SIG-M5 (cell line): ENCODE results near the gene EMP2.
"Not testable (repeated sequence)": the region's sequence is repeated elsewhere in the genome, so short reads cannot be mapped to it uniquely, and the experiment has no call there.

Experiments
- DNase-seq: peaks from one replicate; lab custom pipeline; 2025; lab: John Stamatoyannopoulos, UW

EMP2 gene

DNA sequence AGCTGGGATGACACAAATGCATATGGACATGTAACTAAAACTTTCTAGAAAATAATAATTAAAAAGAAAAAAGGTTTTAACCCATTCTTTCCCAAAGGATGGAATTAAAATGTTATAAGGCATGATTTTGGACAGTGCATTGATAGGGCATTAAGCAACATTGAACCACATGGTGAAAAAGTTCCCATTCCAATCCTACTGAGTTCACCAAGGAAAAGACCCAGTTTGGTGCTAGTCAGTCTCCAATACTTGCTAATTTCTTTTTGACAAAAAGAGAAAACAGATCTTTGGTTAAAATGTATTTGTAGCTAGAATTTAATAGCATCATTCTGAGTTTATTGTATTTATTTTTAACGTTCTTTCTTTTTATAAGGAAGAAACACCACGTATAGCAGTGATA, 28.1 kb downstream of the EMP2 start:
- DNase-seq, result no peak

- DNase-seq, result no peak
Observed at GRCh38 chr16:10551881-10552280, 28.5 kb downstream of the EMP2 start.

GRCh38 chr16:10548404-10548803, 32.0 kb downstream of the EMP2 start:
- DNase-seq, result no peak

DNA sequence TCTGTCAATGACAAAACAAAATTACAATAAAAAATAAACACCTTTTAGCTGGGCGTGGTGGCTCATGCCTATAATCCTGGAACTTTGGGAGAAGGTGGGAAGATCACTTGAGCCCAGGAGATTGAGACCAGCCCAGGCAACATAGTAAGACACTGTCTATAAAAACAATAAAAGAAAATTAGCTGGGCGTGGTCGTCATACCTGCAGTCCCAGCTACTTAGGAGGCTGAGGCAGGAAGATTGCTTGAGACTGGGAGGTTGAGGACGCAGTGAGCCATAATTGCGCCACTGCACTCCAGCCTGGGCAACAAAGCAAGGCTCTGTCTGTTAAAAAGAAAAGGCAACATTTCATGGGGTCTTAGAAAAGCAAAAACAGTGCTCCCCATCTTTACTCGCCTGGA, 32.7 kb downstream of the EMP2 start:
- no peak for DNase-seq

DNA sequence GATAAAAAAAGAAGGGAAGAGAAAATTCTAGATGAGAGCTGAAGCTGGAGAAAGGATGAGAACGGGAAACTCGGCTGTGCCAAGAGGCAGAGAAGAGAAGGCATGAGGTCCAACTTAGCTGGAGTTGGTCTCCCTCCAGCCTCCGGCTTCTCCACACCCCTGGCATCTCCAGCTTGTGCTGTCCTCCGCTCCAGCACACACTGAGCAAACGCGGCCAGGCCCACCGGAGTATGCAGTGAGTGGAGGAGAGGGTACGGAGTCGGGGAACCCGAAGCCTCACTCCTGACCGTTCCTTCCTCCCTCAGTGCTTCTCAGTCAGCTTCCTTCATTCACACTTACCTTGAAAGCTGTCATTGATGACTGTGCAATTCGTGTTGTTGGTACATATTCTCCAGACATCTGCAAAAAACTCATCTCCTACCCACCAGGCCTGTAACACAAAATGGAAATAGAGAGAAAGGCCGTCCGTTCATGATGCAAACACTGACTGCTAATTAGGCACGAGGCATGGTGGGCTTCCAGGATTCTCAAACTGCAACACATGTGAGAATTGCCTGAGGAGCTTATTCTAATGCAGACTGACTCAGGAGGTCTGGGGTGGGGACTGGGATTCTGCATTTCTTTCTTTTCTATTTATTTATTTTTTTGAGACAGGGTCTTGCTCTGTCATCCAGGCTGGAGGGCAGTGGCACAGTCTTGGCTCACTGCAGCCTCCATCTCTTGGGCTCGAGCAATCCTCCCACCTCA, 37.0 kb downstream of the EMP2 start:
- DNase-seq, result no peak

GRCh38 chr16:10541366-10541765, 39.0 kb downstream of the EMP2 start:
- DNase-seq, result no peak

- DNase-seq, result no peak
Observed at GRCh38 chr16:10539793-10540192, 40.6 kb downstream of the EMP2 start.

DNA sequence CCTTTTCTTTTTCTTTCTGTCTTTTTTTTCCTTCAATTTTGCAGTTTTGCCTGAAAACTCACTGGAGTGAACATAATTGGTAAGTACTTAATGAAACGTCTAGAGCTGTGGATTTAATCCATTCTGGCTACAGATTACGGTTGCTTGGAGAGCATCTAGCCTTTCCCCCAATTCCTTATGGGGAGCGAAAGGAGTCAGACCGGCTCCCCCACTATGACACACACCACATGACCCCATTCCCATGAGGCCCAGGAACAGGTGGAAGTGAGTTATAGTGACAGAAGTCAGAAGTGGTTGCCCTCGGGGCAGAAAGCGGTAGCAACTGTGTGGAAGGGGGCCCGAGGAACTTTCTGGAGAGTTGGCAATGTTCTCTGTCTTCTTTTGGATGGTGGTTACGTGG, 41.2 kb downstream of the EMP2 start:
- DNase-seq, result no peak

GRCh38 chr16:10538583-10538982, 41.8 kb downstream of the EMP2 start:
- no peak for DNase-seq

GRCh38 chr16:10537946-10538345, 42.5 kb downstream of the EMP2 start:
- DNase-seq, result no peak

DNA sequence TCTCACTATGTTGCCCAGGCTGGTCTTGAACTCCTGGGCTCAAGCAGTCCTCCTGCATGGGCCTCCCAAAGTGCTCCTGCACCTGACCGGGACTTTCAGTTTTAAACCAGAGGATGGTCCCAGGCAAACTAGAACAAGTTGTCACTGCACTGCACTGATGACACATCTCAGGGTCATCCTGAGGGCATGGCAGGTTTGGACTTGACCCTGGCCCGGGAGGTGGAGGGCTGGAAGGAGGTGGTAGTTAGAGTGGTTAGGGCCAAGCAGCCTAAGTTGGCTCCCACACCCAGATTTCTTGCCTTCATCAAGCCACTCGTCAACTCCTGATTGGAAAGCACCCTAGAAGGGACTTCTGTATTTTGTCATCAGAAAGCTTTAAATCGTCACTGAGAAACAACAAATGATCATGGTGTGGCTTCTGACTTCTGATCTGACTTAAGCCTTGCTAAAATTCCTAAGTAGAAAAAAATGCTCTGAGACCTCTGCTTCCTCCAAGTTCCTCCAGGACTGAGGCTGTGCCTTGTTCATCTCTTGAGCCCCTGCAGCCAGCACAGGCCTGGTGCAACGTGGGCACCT, 43.5 kb downstream of the EMP2 start:
- no peak for DNase-seq

DNA sequence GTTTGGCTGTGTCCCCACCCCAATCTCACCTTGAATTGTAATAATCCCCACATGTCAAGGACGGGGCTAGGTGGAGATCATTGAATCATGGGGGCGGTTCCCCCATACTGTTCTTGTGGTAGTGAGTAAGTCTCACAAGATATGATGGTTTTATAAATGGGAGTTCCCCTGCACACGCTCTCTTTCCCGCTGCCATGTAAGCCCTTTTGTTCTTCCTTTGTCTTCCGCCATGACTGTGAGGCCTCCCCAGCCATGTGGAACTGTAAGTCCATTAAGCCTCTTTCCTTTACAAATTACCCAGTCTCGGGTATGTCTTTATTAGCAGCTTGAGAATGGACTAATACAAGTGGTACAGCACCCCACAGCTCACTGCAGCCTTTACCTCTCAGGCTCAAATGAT, 44.1 kb downstream of the EMP2 start:
- DNase-seq, result not testable (repeated sequence)

DNA sequence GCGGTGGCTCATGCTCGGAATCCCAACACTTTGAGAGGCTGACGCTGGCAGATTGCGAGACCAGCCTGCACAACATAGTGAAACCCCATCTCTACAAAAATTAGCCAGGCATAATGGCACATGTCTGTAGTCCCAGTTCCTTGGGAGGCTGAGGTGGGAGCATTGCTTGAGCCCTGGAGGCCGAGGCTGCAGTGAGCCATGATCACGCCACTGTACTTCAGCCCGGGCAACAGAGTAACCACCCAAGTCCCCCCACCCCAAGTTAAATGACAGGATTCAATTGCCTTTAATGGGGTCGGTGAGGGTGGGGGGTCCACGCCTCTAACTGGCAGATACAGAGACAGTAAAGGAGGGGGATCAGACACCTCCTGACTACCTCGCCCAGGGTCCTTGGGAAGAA, 44.9 kb downstream of the EMP2 start:
- DNase-seq, result no peak

DNA sequence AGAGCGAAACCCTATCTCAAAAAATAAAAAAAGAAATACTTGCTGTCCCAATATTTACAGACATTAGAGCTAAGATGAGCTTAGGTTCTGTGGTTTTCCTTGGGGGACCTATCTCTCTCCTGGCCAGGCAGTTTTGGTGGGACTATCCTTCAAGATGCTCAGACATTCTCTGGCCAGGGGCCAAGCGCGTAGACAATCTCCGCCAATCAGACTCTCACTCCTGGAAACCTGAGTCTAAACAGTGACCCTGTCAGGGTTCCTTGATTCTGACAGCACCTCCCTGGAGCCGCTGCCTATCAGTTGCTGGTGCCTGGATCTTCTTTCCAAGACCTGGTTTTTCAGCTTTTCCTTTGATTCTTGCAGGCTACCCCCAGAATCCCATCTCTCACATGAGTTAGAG, 45.6 kb downstream of the EMP2 start:
- DNase-seq, result no peak

- not testable (repeated sequence) for DNase-seq
Observed at GRCh38 chr16:10533612-10534011, 46.8 kb downstream of the EMP2 start.

- DNase-seq, result no peak
Observed at GRCh38 chr16:10531582-10531981, 48.8 kb downstream of the EMP2 start.

DNA sequence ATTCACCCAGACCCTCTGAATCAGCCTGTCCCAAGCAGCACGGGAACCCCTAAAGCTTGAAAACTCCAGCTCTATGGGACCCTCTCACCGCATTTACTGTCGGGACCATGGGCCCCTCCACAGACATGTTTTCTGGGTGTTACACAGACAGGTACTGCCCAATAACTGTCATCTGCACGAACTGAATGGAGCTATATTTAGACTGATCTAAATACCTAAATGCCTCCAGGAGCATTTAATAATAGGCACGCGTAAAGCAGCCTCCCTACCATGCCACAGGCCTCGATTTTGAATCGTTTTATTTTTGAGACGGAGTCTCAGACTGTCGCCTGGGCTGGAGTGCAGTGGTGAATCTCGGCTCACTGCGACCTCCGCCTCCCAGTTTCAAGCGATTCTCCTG, 49.7 kb downstream of the EMP2 start:
- DNase-seq, result no peak

DNA sequence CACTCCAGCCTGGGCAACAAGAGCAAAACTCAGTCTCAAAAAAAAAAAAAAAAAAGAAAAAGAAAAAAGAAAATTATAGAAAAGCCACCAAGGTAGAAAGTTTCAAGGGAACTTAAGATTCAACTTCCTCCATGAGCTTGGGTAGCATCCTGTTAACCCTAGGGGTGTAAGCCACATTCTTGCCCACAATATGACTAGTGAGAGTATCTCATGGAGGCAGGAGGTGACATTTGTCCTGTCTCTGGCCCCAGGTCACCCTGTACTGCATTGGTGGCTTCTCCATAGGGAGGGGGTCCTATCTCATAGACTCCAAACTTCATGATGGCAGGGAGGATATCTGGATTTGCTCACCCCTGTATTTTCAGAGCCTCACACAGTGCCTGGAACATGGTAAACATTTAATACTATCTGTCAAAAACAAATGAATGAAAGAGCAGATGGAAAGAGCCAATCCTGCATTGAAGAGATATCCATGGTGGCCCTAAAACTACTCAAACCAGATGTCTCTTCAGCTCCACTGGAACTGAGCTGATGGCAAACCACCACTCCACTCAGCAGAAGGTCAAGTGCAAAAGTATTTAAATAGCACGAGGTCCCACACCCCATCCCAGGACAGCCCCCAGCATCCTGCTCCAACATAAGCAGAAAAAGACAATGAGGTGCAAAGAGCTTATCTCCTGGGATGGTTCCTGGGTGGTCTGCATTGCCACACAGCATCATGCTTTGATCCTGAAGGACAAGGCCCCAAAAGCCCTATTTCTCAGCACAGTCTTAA, 50.3 kb downstream of the EMP2 start:
- DNase-seq, result no peak

- no peak for DNase-seq
Observed at GRCh38 chr16:10528635-10529034, 51.8 kb downstream of the EMP2 start.

DNA sequence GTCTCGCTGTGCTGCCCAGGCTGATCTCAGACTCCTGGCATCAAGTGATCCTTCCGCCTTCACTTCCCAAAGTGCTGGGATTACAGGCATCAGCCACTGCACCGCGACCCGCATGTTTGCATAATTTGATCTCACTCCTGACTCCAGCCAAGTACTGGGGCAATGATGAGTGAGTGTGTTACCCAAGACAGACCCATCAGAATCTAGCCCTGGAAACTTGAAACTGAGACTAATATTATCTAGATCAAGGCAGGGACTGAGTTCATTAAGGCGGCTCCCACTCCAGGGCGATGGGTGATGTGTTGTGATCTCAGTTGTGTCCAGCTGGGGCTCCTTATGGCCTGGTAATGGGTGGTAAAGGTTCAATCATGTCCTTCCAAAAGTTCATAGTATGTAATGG, 53.4 kb downstream of the EMP2 start:
- no peak for DNase-seq

- no peak for DNase-seq
Observed at GRCh38 chr16:10525214-10525825, 55.1 kb downstream of the EMP2 start.

GRCh38 chr16:10522966-10523365, 57.4 kb downstream of the EMP2 start:
- no peak for DNase-seq
